SIG-M5 treated with dmso at 0.1 percent for 504 hours (cell line): Measurements from ENCODE around the gene BTRC.

ENCODE experiments used
- DNase-seq: peaks from one replicate; lab custom pipeline; 2025; ENCODE audit not compliant: unreplicated experiment; lab: John Stamatoyannopoulos, UW

BTRC gene

DNA sequence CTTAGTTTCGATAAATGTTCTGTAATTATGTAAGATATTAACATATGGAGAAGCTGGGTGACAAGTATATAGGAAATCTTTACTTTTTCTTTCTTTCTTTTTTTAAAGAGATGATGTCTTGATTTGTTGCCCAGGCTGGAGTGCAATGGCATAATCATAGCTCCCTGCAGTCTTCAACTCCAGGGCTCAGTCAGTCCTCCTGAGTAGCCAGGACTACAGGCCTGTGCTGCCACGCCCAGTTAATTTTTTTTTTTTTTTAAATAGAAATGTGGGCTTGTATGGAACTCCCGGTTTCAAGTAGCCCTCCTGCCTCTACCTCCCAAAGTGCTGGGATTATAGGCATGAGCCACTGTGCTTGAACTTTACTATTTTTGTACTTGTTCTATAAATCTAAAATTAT, 122.4 kb downstream of the BTRC start:
- no peak for DNase-seq

DNA sequence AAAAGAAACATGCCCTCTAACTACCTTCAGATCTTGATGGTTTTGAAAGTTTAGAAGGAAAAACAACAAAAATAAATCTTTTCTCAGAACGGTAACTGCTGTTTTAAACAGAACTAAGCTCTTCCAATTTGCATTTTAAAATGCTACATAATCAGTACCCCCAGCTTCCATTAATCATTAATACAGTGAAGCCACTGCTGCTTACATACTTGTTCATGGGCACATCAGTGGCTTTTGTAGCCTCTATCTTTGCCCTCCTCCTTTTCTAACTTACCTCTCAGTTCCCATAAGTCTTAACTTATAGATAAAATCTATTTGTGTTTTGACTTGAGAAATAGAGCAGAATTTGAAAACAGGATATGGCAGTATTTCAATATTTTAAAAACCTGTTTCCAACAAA, 125.0 kb downstream of the BTRC start:
- no peak for DNase-seq

DNA sequence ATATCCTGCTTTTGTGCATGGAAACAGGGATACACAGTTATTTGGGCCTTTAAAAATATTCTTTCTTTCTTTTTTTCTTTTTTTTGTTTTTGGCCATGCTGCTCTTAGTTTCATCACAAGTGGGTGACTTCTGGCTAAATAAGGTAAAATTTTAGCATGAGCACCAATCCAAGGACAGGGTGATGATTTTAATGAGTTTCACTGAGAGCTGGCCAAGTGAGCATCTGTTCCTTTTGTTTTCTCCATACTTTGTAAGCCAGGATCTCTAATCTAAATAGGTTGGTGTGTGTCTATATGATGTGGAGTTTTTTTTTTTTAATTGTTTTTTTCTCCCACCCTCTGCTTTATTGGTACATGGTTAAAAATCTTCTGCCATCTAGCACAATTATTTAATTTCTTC, 127.3 kb downstream of the BTRC start:
- no peak for DNase-seq

DNA sequence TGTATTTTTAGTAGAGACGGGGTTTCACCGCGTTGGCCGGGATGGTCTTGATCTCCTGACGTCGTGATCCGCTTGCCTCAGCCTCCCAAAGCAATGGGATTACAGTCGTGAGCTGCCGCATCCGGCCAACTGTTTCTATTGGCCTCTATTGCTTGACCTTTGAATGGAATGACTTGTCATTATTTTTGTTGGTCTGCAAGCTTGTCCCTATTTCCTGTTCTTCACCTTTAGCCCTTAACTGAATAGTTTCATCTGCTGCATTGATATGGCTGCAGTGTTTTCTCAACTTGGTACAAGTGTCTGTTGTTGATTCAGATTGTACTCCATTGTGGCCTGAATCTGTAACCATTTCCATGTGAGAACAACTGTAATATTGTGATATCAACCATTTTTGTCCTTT, 128.6 kb downstream of the BTRC start:
- no peak for DNase-seq

DNA sequence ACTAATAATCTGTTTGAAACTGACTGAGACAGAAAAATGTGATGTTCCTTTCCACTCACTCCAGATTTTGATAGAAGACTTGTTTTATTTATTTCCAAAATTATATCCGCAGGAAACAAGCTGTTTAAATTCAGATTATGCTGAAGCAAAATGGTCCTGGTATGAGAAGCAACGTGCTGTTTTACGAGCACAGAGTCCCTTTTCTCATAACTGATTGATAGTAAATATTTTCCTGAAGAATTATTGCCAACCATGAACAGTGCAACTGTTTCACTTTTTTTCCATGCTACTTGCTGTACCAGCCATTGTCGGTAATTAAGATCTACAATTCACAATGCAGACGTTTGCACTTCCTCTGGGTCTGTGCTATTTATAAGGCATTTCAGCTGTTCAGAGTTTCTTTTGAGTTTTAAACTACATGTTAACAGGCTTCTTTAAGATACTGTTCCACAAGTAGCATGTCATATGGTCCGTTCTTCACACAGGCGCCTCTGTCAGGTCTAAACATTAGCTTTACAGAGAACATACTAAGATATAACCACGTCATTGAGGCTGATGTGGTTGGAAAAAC, 130.3 kb downstream of the BTRC start:
- no peak for DNase-seq

DNA sequence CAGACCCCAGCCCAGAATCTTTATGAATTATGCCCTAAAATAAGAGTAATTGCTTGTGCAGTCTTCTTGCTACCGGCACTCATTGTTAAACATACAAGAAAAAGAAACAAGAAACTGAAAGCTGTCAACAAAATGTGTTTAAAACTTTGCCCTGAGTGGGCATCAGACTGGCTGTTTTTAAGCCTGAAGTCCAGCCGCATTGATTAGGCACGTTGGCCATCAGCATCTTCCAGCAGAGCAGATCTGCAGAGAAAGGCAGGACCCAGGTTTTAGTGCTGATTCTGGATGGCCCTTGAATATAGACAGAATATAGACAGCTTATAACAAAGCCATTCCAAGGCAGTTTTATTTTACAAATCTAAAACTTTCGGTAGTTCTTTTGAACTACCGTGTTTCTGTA, 131.2 kb downstream of the BTRC start:
- no peak for DNase-seq

DNA sequence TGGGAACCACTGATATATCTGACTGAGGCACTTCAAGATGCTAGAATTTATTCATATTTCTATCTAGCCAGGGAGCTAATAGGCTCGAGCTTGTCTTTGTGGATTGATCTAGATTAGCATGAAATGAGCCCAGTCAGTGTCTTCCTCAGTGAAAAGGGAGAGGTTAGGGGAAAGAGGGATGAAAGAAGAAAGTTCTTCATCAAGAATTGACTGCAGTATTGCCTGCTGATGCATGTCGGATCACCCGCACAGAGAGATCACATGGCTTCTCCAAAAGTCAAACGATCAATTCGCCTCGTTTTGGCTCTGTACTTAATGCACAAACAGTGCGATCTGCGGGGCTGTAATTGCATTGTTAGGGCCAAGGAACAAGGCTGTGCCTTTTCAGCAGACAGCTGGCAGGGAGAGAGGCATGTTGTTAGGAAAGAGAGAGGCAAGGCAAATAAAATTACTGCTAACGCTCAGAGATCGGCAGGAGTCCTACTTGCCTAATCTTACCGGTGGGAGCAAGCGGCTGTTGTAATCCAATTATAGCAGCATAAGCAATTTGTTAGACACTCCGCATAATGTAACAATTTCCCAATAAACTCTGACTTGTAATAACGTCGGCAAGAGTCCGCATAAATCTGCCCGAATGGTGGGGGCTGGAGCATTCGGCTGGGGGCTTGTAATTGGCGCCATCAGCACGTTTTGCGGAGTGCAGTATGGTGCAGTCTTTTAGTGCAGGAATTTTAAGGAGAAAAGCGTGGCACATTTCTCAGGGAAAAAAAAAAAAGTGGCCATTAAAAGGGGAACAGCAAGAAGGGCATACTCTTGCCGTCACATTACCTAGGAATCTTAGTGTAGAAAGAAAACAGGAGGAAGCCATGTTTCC, 132.0 kb downstream of the BTRC start:
- peak; percentile 15 for DNase-seq

DNA sequence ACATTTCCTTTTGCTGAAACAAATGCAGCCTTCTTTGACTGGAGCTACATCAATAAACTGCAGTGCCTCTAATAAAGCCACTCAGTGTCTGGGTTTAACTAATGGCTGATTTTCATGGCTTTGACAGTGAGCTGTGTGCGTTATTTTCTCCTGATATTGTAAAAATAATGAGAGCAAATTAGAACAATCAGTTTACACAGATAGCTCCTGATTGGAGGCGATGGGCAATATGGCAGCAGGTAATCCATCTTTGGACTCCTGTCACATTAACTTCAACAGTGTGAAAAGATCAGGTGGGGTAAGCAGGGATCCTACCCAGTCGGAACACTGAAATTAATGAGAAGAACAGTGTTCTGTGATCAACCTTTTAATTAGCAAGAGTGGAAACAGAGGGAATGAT, 133.4 kb downstream of the BTRC start:
- no peak for DNase-seq

DNA sequence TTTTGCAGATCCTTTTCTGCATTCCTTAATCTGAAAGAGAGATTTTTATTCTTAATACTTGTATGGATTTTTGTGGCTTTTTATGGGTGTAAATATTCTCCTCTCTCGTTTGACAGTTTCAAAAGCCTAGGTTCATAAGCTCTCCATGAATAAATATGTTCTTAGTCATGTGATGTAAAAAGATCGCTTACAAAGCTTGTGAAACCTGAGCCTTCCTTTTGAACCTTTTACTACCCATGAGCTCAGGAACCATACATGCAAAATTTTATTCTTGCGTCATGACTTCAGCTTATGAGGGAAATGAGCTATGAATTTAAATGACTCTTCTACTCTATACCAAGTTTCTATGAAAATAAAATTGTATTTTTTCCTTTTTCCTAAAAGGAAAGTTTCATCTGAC, 135.4 kb downstream of the BTRC start:
- DNase-seq: peak; percentile 33

DNA sequence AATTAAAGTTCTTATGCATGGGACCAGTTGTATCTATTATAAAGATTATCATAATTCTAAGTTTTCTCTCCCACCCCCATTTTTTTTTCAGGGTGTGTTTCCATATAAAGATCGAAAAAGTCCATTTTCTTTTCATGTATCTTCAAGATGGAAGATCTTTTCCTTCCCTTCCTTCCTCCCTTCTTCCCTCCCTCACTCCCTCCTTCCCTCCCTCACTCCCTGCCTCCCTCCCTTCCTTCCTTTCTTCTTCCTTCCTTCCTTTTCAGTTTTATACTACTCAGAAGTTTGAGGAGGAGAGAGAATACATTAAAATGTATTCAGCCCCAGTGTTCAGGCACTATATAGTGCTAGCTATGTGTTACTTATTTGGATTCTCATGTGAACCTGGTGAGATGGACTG, 136.1 kb downstream of the BTRC start:
- no peak for DNase-seq

DNA sequence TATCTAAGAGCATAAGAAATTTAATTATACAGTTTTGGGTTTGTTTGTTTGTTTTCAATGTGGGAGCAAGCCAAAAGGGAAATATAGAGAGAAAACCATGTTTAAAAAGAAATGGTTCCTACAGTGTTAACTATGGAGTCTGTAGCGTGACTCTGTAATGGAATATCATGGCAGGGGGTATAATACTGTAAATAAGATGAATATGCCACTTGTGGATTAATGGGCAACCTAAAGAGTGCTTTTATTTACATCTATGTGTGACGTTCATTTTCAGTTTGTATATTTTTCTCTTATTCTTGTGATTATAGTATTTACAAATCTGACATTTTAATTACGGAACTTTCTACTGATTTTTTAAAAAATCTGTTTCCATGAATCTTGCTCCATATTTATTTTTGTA, 138.2 kb downstream of the BTRC start:
- DNase-seq: no peak

DNA sequence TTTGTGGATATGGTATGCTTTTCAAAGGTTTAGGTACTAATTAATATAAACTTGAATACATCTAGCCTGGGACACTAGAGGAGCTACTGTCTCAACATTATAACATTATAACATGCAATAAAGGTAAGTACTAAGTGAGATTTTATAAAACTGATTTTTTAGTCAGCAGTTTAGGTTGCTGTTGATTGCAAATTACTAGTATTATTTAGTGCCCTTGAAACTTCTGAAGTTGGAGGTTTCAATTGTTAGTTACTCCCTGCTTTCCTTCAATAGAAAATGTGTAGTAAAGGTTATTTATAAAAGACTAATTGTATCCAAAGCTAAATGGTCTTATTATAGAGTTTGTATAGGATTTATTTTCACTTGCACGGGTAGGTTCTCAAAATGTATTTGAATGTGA, 138.8 kb downstream of the BTRC start:
- DNase-seq: no peak

DNA sequence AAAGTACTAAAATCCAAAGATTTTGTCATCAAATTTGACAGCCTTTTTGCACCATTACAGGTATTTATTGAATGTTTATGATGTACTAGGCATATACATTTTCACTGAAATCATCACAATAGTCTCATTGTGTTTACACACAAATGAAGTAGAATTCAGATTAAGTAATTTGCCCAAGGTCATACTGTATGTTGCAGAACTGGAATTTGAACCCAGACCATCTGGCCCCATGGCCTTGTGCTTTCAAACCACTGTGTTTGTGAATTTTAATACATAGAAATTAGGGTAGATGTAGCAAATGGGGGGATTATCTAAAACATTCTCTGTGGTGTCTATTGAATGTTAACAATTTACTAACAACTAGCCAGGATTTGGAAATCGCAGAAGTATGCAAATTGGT, 139.3 kb downstream of the BTRC start:
- no peak for DNase-seq

DNA sequence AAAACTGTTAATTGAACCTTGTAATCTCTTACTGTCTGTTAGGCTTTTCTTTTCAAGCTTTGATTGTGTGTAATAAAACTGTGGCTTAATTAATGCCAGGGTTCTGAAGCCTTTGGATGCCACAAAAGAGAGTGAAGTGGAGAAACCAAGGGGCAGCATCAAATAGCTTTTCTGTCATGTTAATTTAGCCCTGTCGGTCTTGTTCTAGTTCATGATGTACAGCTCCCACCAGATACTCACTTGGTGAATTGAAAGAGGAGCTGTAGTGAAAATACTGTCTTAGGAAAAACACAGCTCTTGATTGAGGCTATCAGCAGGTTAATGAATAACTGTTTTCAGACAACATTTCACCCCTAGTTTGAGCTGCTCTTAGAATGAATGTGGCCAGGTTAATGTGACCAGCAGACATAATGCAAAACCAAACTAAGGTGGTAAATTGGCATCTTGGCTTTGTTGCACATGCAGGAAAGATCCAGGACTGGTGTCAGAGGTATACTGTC, 139.9 kb downstream of the BTRC start:
- no peak for DNase-seq

DNA sequence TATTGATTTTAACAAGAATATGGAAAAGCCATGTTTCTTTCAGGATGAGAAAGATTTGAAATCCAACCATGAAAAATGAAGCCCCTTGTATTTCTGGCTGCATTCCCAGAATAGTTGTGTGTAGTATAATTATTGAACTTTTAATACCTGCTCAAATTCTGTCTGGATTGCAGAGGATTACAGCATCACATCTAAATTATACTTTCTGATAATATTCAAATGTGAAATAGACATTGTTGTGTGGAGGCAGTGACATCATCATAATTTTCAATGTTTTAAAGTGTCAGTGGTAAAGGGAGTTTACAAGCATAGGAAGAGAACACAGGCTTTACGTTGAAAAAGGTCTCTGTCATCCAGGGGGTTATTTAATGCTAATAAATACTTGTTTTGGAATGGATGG, 140.7 kb downstream of the BTRC start:
- no peak for DNase-seq

DNA sequence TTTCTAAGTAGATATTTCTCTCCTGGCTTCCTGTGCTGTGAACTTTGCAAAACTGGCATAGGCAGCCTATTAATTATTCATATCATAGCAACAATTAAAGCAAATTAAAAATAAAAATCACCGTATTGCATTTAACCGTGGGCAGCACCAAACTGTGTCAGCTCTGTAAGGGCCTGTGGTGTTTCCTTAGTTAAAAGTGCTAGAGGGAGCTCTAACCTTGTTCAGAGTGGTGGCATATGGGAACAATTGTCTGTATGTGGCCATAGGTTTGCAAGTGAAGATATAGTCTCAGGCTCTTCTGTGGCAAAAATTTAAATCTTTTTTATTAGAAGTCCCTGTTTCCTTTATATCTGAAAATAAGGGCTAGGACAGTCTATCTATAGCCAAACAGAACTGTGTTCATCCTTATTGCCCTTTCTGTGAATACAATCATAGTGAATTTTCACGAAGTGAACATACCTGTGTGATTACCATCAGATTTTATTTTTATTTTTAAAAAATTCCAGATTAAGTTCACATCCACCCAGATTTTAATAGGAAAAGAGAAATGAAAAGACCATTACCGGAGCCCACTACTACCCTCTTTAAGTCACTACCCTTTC, 141.5 kb downstream of the BTRC start:
- peak; percentile 11 for DNase-seq

DNA sequence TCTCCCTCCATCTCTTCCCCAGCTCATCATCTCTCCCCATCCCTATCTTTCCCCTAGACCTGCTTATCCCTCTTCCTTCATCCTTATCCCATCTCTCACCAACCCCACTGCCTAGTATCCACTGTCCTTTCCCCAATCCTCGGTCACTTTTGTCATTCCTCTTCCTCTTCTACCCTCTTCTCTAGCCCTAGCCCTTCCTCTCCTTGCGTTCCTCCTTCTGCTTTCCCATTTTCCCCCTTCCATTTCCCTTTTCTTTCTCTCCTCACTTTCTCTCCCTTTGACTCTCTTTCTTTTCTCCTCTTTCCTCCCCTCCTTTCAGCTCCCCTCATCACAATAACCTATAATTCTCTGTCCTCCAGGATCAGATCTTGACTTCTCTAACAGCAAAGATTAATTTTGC, 150.5 kb downstream of the BTRC start:
- no peak for DNase-seq

DNA sequence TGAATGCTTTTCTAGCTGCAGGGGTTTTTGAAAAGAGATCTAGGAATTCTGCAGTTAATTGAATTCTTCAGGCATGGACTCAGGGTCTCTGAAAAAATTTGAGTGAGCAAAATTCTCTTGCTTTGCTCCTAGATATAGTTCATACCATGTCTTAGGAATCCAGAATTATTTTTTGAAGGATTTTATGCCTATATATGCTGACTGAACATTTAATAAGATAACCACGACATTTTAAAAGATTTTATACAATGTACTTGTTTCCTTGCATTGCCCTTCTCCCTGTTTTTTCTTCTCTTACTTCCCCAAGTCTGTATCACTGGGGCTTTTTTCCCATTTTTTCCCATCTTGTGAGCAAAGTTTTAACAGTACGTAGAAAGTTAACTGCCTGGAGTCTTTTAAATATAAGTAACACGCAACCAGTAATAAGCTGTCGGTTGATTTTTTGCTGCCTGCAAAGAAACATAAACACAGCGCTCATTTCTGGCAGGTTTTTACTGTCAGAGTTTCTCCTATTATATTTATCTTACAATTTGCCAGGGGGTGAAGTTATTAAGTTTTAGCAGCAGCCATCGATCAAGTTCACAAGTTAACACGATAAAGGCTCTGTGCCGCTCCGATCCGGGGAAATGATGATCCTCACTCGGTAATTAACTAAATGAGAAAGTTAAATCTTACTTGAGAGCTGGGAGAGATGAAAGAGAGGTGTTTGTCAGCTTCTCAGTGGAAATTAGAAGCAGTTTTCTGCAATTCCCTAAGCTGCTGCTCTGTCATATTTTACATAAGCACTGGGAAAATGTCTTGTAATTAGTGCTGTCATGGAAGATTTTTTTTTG, 153.1 kb downstream of the BTRC start:
- DNase-seq: no peak

DNA sequence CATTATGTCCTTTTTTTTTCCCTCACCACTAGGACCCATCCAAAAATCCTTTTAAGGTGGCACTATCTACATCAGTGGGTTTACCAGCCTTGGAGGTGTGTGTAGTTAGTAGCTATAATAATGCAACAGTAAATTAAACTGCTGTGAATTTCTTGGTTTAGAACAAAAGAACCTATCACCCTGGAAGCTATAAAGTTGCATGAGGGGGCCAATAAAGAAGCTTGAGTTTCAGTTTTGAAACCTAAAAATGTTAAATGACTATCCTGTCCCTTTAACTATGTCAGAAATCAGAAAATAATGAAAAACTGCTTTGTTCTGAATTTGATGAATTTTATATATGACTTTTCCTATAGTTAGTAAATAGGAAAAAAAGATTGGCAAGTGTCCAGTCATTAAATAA, 153.9 kb downstream of the BTRC start:
- DNase-seq: no peak

DNA sequence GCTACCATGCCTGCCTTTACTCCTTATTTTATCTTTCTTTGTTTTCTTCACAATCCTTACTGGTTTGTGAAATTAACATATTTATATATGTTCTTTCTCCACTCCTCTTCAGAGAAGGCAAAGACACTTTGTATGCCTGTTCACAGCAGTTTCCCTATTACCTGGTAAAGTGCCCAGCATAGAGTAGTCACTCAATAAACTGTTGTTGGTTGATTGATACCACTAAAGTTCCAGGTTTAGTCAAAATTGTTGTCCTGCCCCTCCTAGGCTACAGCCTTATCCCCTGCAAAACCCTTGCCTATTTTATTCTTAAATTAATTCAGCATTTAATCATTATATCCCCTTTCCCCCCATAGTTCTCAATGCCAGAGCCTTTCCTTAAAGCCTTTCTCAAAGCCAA, 158.0 kb downstream of the BTRC start:
- no peak for DNase-seq

DNA sequence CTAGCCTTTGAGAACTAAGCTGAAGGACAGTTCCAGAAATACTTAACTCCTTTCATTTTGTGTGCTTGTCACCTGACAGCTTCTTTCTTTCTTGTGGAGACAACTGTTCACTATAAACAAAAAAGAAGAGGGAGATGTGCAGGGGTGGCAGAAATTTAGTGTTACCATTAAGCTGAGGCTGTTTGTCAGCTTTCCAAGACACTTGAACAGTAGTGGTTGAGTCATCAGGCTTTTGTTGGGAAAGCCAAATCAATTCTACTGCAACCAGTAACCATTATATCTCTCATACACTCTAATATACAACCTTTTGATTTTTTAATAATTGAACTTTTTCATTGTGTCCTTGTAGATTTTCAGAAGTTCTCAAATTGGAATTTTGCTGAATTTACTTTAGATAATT, 158.8 kb downstream of the BTRC start:
- no peak for DNase-seq
